CD4-positive, alpha-beta memory T cell (primary cell): Measurements from ENCODE around the gene ACOX2. TPM values are rescaled to one million over a fixed set of nuclear protein-coding genes. Genes with fewer than 3 reads are reported as not detected.

Experiments used
- CTCF ChIA-PET: fragments of 350-600 bp; sonication (Branson Sonifier 250); formaldehyde crosslinking; loops from one replicate; lab custom pipeline; 2021; ENCODE audit warnings: inconsistent platforms; ENCODE audit not compliant: partially characterized antibody; lab: Charles Lee
- POLR2A ChIA-PET: fragments of 350-600 bp; sonication (Branson Sonifier 250); formaldehyde crosslinking; loops from one replicate; lab custom pipeline; 2021; ENCODE audit not compliant: partially characterized antibody; lab: Charles Lee
- DNase-seq, 5 donors: peaks; one replicate each; pipeline versions ENCODE4 v3.0.0 to v3.0.0-alpha.2; 2020 to 2022; ENCODE audit warnings: mixed read lengths in 1 of 5
- H3K27ac ChIP-seq: one replicate; pipeline ENCODE4 v1.7.0; 2013; ENCODE audit warnings: low read depth, low read length
- H3K27me3 ChIP-seq: 2 replicates; pipeline ENCODE4 v1.7.0; 2013; ENCODE audit warnings: mild to moderate bottlenecking, low read length, moderate library complexity; ENCODE audit not compliant: insufficient read depth
- H3K36me3 ChIP-seq: 2 replicates; pipeline ENCODE4 v1.7.0; 2013; ENCODE audit warnings: mild to moderate bottlenecking, low read length, moderate library complexity; ENCODE audit not compliant: insufficient read depth
- H3K4me1 ChIP-seq: 2 replicates; pipeline ENCODE4 v1.7.0; 2013; ENCODE audit warnings: mild to moderate bottlenecking, low read length, moderate library complexity; ENCODE audit not compliant: insufficient read depth
- H3K4me3 ChIP-seq, 2 donors: one replicate each; pipeline ENCODE4 v1.7.0; 2013; ENCODE audit warnings: low read length in 2 of 2, mild to moderate bottlenecking in 1 of 2
- H3K9me3 ChIP-seq, 2 donors: one replicate each; pipeline ENCODE4 v1.7.0; 2013; ENCODE audit warnings: low read length in 2 of 2, control low read depth in 1 of 2; ENCODE audit not compliant: control insufficient read depth in 1 of 2
- H3K27ac Mint-ChIP-seq, 7 donors: one replicate each; pipeline ENCODE4 v1.8.0; 2020 to 2021; ENCODE audit warnings: mixed read lengths in 7 of 7, mild to moderate bottlenecking in 6 of 7, inconsistent platforms in 3 of 7, moderate library complexity in 3 of 7
- H3K27me3 Mint-ChIP-seq, 2 donors: one replicate each; pipeline ENCODE4 v1.8.0; 2020 to 2021; ENCODE audit warnings: mixed read lengths in 2 of 2
- H3K36me3 Mint-ChIP-seq, 2 donors: one replicate each; pipeline ENCODE4 v1.8.0; 2020 to 2021; ENCODE audit warnings: mixed read lengths in 2 of 2, inconsistent platforms in 1 of 2, mild to moderate bottlenecking in 1 of 2
- H3K4me1 Mint-ChIP-seq, 4 donors: one replicate each; pipeline ENCODE4 v1.8.0; 2020 to 2021; ENCODE audit warnings: mixed read lengths in 4 of 4, mild to moderate bottlenecking in 1 of 4
- H3K4me3 Mint-ChIP-seq, 8 donors: one replicate each; pipeline ENCODE4 v1.8.0; 2020 to 2021; ENCODE audit warnings: mixed read lengths in 8 of 8, mild to moderate bottlenecking in 7 of 8, moderate library complexity in 6 of 8, inconsistent platforms in 3 of 8
- H3K9me3 Mint-ChIP-seq, 8 donors: one replicate each; pipeline ENCODE4 v1.8.0; 2020 to 2021; ENCODE audit warnings: mixed read lengths in 8 of 8, mild to moderate bottlenecking in 5 of 8, inconsistent platforms in 3 of 8, moderate library complexity in 1 of 8
- intact Hi-C: fragments of 100-400 bp; cut with micrococcal nuclease; formaldehyde crosslinking; loops from one replicate; pipeline ENCODE4 v1.15.1; 2023
- polyA plus RNA-seq, 2 donors: library from polyadenylated mRNA; unstranded; fragments of 300-500 nt; fragmentation: Illumina TruSeq; gene quantifications; one replicate each; pipeline ENCODE4 v1.2.3, GENCODE V29; 2021
- total RNA-seq, 2 experiments: library from RNA; stranded (reverse); gene quantifications; one replicate each; pipeline ENCODE4 v1.2.3, GENCODE V29; 2021

The ACOX2 gene
- total and polyA plus RNA-seq, 4 experiments from 2014 or later: not detected

DNA sequence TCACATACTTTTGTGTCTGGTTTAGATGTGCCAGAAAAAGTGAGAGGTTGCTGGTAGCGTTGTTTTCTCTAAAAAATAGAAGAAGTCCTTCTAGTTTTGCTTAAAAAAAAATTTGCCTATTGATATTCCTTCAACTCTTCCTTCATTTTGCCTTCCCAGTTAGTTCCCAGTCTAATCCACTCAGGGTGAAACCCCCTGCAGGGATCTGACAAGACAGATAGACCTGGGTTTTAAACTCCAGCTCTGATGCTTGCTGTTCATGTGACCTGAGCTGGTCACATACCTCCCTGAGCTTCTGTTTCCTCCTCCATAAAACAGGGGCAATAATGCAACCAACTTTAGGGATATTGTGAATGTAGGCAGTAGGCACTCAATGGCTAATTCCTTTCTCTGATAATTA lies 63.7 kb downstream of the ACOX2 start:
- CTCF ChIA-PET: interaction anchor here (0.8 to 6.2 kb wide), 4 partner anchors 10 to 167 kb away, joined by 3 to 44 read pairs (median 12); partner anchors contain the start of genes HTD2, KCTD6 and RPP14
- intact Hi-C loops: loop anchor here (2.0 kb wide), 1 partner anchor 18 kb away; no protein-coding TSS in a partner anchor

DNA sequence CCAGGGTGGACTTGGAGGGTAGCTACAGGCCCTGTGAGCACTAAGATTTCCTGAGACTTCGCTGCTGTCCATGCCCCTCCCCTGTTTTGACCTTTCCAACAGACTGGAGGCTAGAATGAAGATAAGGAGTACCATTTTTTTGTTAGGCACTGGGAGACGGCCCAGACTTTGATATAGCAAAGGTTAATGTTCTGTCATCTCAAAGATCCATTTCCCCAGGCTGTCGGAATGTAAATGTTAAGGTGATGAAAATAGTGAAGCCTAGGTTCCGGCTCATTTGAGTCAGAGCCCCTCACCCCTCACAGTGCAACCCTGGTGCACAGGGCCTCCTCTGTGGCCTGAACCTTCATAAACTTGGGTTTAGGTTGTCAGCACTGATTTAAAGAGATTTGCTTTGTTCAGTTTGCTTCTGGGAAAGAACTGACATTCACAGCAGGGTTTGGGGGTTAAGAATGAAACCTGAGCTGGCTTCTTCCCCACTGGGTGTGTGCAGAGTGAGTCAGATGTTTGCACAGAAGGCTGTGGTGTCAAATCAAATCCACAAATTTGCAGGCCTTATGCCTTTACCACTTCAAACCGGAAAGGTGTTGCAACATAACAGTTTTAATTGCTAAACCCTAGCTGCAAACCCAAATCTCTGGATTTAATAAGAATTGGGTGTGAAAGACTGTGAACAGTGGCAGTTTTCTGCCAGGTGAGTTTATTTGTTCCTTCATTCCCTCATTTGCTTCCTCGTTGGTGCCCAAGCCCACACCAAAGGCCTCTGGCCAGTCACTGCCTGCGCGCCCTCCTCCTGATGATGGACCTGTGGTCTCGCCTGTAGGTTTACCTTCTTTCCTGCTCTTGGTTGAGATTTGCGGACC lies 65.7 kb downstream of the ACOX2 start:
- CTCF ChIA-PET: interaction anchor here (0.7 to 6.2 kb wide), 7 partner anchors 8 to 165 kb away, joined by 3 to 44 read pairs (median 3); partner anchors contain the start of genes HTD2, KCTD6 and RPP14
- Mint-ChIP-seq H3K36me3 (no peaks in the 10 kb centered on the region), H3K27me3 (no peaks in the 10 kb centered on the region), H3K4me3 (peak overlapping the region in 7 of 8 donors; percentile 29 to 61 (median 49)), H3K4me1 (peaks cover 18 to 41% (median 29%) of the 10 kb centered on the region in 4 donors), H3K27ac (peak overlapping the region; percentile 13 to 89 (median 79)), H3K9me3 (no peaks in the 10 kb centered on the region)
- POLR2A ChIA-PET: interaction anchor here (0.9 to 4.7 kb wide), 5 partner anchors 13 to 874 kb away, joined by 3 to 32 read pairs (median 8); partner anchors contain the start of genes ARF4, HTD2, KCTD6 and PDHB
- Histone ChIP-seq H3K9me3 (no peaks in the 10 kb centered on the region), H3K27me3 (no peaks in the 10 kb centered on the region), H3K27ac (peak overlapping the region; percentile 24), H3K4me3 (peak overlapping the region in 1 of 2 donors; percentile 9), H3K4me1 (peaks cover 20% of the 10 kb centered on the region), H3K36me3 (no peaks in the 10 kb centered on the region)
- peak; percentile 27 to 60 (median 37) for DNase-seq
- intact Hi-C loops: no loop called here

More for the DNA sequence above, 63.7 kb downstream of the ACOX2 start:
- Histone ChIP-seq H3K27ac (no peak overlapping the region), H3K4me1 (peaks cover 20% of the 10 kb centered on the region), H3K36me3 (no peaks in the 10 kb centered on the region), H3K4me3 (no peak overlapping the region), H3K27me3 (no peaks in the 10 kb centered on the region), H3K9me3 (no peaks in the 10 kb centered on the region)
- no peak for DNase-seq
- H3K27ac Mint-ChIP-seq: peak overlapping the region in 4 of 7 donors; percentile 49 to 72 (median 66)
- H3K36me3 Mint-ChIP-seq: no peaks in the 10 kb centered on the region
- H3K4me3 Mint-ChIP-seq: no peak overlapping the region
- H3K9me3 Mint-ChIP-seq: no peaks in the 10 kb centered on the region
- peaks cover 18 to 41% (median 29%) of the 10 kb centered on the region in 4 donors for H3K4me1 Mint-ChIP-seq
- no peaks in the 10 kb centered on the region for H3K27me3 Mint-ChIP-seq
- POLR2A ChIA-PET: interaction anchor here (2.5 to 4.7 kb wide), 2 partner anchors 18 to 167 kb away, joined by 8 to 32 read pairs; partner anchors contain the start of genes HTD2 and KCTD6

DNA sequence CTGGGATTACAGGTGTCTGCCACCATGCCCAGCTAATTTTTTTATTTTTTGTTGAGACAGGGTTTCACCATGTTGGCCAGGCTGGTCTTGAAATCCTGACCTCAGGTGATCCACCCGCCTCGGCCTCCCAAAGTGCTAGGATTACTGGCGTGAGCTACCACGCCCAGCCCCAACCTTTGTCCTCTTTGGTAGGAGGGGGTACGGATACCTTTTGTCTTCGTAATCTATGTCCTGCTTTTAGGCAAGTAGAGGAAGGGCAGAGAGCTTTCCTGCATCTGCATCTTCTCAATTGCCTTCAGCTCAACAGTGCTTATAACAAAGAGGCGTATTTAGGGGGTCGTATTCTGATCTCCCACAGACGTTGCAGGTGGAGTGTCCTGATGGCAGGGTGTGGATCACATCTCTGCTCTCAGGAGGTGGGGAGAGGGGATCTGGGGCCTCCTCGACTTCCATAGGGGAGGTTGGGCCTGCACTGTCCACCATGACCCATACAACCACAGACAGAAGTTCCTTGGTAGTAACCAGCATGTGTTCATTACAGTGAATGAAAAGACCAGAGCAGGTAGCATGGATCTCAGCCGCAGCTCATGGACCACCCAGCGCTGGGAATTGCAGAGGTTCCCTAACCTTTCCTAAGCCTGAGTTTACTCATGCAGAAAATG lies 66.5 kb downstream of the ACOX2 start:
- Mint-ChIP-seq H3K4me3 (peak overlapping the region in 2 of 8 donors; percentile 46 to 49), H3K27ac (peak overlapping the region in 6 of 7 donors; percentile 13 to 79 (median 74)), H3K9me3 (no peaks in the 10 kb centered on the region), H3K27me3 (no peaks in the 10 kb centered on the region), H3K4me1 (peaks cover 18 to 41% (median 29%) of the 10 kb centered on the region in 4 donors), H3K36me3 (no peaks in the 10 kb centered on the region)
- Histone ChIP-seq H3K36me3 (no peaks in the 10 kb centered on the region), H3K27me3 (no peaks in the 10 kb centered on the region), H3K4me1 (peaks cover 20% of the 10 kb centered on the region), H3K27ac (peak overlapping the region; percentile 24), H3K4me3 (peak overlapping the region in 1 of 2 donors; percentile 9), H3K9me3 (no peaks in the 10 kb centered on the region)
- CTCF ChIA-PET: interaction anchor here (0.7 to 6.2 kb wide), 4 partner anchors 17 to 152 kb away, joined by 3 to 44 read pairs (median 3); partner anchors contain the start of gene KCTD6
- POLR2A ChIA-PET: interaction anchor here (1.6 to 4.7 kb wide), 4 partner anchors 14 to 164 kb away, joined by 5 to 32 read pairs (median 10); partner anchors contain the start of genes HTD2, KCTD6 and PDHB
- DNase-seq: no peak
- intact Hi-C loops: no loop called here

DNA sequence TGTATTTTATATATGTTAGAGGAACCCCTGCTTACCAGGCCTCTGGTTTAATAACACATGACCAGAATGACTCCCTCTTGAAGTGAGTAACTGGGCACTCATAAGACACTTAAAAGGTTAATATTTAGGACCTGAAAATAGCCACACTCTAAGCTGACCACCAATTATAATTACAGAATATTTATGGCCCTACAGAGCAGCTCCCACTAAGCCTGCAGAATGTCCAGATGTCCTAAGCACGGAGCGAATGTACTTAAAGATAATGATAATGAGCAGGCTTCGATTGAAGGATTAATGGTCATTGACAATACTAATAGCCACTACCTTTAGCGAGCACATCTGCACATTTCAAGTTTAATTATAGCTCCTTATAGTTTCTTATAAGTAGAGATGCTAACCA lies 67.9 kb downstream of the ACOX2 start:
- Mint-ChIP-seq H3K4me1 (peaks cover 11 to 27% (median 19%) of the 10 kb centered on the region in 4 donors), H3K27me3 (no peaks in the 10 kb centered on the region), H3K27ac (no peak overlapping the region), H3K4me3 (no peak overlapping the region), H3K9me3 (no peaks in the 10 kb centered on the region), H3K36me3 (no peaks in the 10 kb centered on the region)
- Histone ChIP-seq H3K9me3 (no peaks in the 10 kb centered on the region), H3K27me3 (no peaks in the 10 kb centered on the region), H3K4me3 (no peak overlapping the region), H3K36me3 (no peaks in the 10 kb centered on the region), H3K4me1 (peaks cover 20% of the 10 kb centered on the region), H3K27ac (no peak overlapping the region)
- no peak for DNase-seq
- POLR2A ChIA-PET: no interaction called here
- intact Hi-C loops: loop anchor here (10.0 kb wide), 1 partner anchor 166 kb away; no protein-coding TSS in a partner anchor
- CTCF ChIA-PET: interaction anchor here (0.8 to 6.2 kb wide), 2 partner anchors 13 to 23 kb away, joined by 5 to 44 read pairs; partner anchors contain the start of gene KCTD6

DNA sequence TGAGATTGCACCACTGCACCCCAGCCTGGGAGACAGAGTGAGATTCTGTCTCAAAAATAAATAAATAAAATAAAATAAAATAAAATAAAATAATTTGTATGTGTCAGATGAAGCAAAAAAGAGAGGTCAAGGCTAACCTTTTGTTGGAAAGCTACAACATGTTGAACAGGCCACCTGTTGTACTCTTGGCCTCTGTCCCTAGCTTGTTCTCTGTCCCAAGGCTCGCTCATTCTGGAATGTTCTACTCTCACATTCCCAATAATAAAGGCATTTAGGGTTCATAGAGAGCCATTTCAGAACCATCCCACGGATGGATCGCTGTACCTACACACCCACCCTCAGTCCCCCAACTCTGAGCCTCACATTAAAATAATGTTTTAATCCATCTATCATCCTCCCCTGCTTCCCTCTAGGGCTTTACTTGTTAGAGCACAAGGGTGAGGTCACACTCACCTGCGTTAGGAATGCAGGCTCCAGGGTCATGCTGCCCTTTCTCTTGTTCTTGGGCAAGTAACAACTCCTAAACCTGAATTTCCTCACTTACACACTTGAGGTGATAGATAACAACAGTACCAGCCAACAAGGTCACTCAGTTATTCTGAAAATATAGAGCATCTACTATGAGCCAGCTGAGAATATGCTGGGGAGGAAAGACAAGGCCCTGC lies 70.0 kb downstream of the ACOX2 start:
- H3K36me3 ChIP-seq: no peaks in the 10 kb centered on the region
- Mint-ChIP-seq H3K4me1 (peaks cover 13 to 24% (median 21%) of the 10 kb centered on the region in 4 donors), H3K27ac (no peak overlapping the region), H3K4me3 (no peak overlapping the region), H3K9me3 (no peaks in the 10 kb centered on the region), H3K27me3 (peaks cover 0 to 3% of the 10 kb centered on the region in 2 donors), H3K36me3 (no peaks in the 10 kb centered on the region)
- H3K9me3 ChIP-seq: no peaks in the 10 kb centered on the region
- no peak overlapping the region for H3K27ac ChIP-seq
- DNase-seq: no peak
- ChIA-PET POLR2A (no interaction called here), CTCF (interaction anchor here (0.7 to 1.8 kb wide), 3 partner anchors 8 to 25 kb away, joined by 3 to 4 read pairs (median 3); partner anchors contain the start of gene KCTD6)
- intact Hi-C loops: loop anchor here (10.0 kb wide), 1 partner anchor 168 kb away; no protein-coding TSS in a partner anchor
- H3K27me3 ChIP-seq: no peaks in the 10 kb centered on the region
- no peak overlapping the region for H3K4me3 ChIP-seq
- H3K4me1 ChIP-seq: peaks cover 24% of the 10 kb centered on the region

- Histone ChIP-seq H3K4me3 (no peak overlapping the region), H3K27ac (no peak overlapping the region), H3K9me3 (no peaks in the 10 kb centered on the region), H3K27me3 (no peaks in the 10 kb centered on the region), H3K4me1 (peaks cover 7% of the 10 kb centered on the region), H3K36me3 (no peaks in the 10 kb centered on the region)
- Mint-ChIP-seq H3K27ac (no peak overlapping the region), H3K9me3 (no peaks in the 10 kb centered on the region), H3K27me3 (peaks cover 0 to 3% of the 10 kb centered on the region in 2 donors), H3K4me3 (no peak overlapping the region), H3K4me1 (peaks cover 3 to 7% (median 7%) of the 10 kb centered on the region in 4 donors), H3K36me3 (no peaks in the 10 kb centered on the region)
- ChIA-PET CTCF (interaction anchor here (1.3 to 1.8 kb wide), 5 partner anchors 9 to 65 kb away, joined by 3 to 21 read pairs (median 3); partner anchors contain the start of gene KCTD6), POLR2A (no interaction called here)
- intact Hi-C loops: loop anchor here (10.0 kb wide), 1 partner anchor 170 kb away; no protein-coding TSS in a partner anchor
- peak in 1 of 5 donors; percentile 19 for DNase-seq
Observed at GRCh38 chr3:58464866-58465265, 72.1 kb downstream of the ACOX2 start.
